ENCODE measurements around the gene KDM3A.
"Not testable (repeated sequence)": the region's sequence is repeated elsewhere in the genome, so short reads cannot be mapped to it uniquely, and the experiment has no call there.

The KDM3A gene

DNA sequence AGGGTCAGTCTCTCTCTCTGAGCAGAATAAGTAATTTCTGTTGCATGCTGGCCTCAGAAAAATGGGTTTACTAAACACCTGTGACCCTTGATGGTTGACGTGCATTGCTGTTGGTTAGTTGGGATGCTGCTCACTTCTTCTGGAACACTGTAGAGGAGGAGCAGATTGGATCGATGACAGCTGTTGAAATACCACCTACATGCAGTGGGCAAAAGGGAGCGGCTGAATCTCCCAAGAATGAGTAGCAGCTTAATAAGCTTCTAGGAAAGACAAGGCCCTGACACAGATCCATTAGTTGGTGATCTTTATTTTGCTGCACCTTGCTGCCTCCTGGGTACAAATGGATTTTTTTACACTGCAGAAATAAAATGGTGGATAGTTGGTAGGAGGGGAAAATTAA, 43.2 kb downstream of the KDM3A start:
- no peak for DNase-seq

- DNase-seq = peak; percentile 7
Measured at GRCh38 chr2:86485103-86485502, 43.9 kb downstream of the KDM3A start.

DNA sequence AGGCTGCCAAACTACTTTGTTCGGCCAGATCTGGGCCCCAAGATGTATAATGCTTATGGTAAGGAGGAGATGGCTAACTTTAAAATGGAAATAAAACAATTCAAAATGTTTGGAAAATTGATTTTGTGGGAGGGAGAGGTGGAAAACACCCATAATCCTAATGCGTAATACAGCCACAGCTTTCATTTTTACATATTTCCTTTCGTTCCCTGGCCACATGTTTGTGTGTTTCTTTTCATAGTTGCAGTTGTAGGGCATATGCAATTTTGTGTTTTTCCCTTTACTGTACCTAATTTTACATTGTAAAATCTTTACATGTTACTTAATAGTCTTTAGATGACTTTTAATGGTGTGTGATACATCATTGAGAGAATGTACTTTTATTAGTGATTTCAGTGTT, 44.6 kb downstream of the KDM3A start:
- DNase-seq = no peak

DNA sequence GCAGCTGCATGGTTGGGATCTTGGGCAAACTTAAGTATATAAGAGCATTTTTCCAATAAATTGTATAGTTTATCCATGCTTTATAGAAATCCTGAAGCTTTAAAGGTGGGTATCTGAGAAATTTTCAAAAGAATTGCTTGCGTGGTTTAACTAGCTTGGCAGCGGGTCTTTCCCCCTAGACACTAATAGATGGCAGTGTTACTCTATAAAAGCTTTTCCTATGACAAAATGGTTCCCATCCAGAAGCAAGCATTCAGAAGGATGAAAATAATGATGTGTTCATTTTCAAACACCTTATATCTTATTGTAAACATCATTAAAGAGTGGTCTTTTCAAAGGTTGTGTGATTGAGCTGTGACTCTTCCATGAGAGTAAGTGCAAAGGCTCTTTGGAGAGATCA, 45.9 kb downstream of the KDM3A start:
- no peak for DNase-seq

GRCh38 chr2:86488561-86489250, 47.5 kb downstream of the KDM3A start:
- no peak for DNase-seq

GRCh38 chr2:86489542-86489941, 48.4 kb downstream of the KDM3A start:
- no peak for DNase-seq

- DNase-seq = no peak
Measured at GRCh38 chr2:86490245-86490644, 49.1 kb downstream of the KDM3A start.

DNA sequence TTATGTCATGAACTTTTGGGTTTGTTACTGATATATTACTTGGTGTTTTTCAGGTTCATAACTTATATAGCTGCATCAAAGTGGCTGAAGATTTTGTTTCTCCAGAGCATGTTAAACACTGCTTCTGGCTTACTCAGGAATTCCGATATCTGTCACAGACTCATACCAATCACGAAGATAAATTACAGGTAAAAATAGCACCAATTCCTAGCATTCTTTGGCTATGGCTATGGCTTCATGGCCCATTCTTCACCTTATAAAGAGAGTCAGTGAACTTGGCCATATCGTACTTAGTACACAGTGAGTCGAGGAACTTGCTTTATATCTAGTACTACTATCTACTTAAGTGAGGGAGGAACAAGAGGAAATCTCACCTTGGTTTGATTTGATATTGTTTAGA, 49.9 kb downstream of the KDM3A start:
- no peak for DNase-seq

DNA sequence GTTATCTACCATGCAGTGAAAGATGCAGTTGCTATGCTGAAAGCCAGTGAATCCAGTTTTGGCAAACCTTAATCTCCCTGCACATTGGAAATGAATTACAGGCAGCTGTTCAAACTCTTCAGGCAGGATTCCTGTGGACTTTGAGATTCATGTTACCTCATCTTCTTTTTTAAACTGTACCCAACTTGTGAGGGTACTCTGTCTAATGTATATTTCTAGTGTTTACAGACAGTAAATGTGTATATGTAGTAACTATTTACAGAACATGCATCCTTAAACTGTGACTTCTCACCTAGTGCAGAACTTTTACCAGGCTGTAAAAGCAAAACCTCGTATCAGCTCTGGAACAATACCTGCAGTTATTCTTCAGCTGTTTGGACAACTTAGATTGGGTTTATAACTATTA, 50.9 kb downstream of the KDM3A start:
- DNase-seq = no peak

- not testable (repeated sequence) for DNase-seq
Measured at GRCh38 chr2:86496391-86496790, 55.2 kb downstream of the KDM3A start.

- DNase-seq = no peak
Measured at GRCh38 chr2:86498468-86499260, 57.5 kb downstream of the KDM3A start.

DNA sequence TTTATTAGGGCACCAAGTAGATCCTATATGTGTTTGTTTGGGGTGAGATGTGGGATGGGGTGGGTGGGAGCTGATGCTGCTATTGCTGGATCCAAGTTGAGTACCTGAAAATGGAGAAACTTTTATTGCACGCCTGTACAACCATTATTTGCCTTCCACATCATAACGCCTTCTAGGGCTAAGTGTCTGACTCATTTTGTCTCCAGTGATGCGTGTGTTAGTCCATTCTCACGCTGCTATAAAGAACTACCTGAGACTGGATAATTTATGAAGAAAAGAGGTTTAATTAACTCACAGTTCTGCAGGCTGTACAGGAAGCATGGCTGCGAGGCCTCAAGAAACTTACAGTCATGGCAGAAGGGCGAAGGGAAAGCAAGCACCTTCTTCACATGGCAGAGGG, 58.2 kb downstream of the KDM3A start:
- DNase-seq = no peak

- DNase-seq = peak; percentile 7
Measured at GRCh38 chr2:86500325-86501083, 59.3 kb downstream of the KDM3A start.

- DNase-seq = no peak
Measured at GRCh38 chr2:86507600-86507999, 66.4 kb downstream of the KDM3A start.

- no peak for DNase-seq
Measured at GRCh38 chr2:86510436-86510933, 69.3 kb downstream of the KDM3A start.

DNA sequence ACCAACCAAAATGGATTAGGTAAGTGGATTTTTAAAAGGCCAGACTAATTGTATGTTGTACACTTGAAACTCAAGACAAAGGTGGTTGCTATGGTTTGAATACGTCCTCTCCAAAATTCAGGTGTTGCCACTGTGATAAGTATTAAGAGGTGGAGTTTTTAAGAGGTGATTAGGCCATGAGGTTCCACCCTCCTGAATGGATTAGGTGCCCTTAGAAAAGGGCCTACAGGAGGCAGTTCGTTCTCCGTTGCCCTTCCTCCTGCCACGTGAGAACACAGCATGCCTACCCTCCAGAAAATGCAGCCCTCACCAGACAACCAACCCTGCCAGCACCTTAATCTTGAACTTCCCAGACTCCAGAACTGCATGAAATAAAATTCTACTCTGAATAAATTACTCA, 70.9 kb downstream of the KDM3A start:
- DNase-seq = no peak

- DNase-seq = no peak
Measured at GRCh38 chr2:86512892-86513291, 71.7 kb downstream of the KDM3A start.

GRCh38 chr2:86513948-86514660, 72.9 kb downstream of the KDM3A start:
- no peak for DNase-seq

DNA sequence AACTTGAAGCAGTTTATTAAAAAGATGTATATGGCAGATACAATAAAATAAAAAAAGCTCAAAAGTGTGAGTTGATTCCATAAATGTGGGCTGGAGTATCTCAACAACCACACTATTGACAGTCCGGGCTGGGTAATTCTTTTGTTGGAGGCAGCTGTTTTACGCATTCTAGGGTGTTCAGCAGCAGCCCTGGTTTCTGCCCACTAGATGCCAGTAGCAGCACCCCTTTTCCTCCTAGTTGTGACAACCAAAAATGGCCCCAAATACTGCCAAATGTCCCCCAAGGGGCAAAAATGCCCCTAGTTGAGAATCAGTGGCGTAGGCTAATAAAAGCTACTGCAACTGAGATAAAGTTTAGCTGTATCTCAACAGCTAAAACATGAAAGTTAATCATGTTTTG, 77.3 kb downstream of the KDM3A start:
- DNase-seq = peak; percentile 28

DNA sequence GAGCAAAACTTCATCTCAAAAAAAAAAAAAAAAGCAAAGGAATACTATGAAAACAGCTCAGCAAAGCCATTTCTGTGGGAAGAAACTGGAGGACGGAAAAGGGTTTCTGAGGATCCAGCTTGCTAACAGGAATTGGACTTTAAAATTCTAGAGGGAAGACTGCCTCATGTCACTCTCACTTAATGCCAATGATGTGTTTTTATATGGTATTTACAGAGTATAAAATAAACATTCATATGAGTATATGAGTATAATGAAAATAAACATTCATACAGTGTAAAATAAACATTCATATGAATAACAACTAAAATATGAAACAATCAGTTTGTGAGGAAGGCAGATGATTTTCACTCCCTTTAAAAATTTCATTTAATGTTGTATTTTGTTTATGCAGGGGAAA, 78.2 kb downstream of the KDM3A start:
- no peak for DNase-seq

DNA sequence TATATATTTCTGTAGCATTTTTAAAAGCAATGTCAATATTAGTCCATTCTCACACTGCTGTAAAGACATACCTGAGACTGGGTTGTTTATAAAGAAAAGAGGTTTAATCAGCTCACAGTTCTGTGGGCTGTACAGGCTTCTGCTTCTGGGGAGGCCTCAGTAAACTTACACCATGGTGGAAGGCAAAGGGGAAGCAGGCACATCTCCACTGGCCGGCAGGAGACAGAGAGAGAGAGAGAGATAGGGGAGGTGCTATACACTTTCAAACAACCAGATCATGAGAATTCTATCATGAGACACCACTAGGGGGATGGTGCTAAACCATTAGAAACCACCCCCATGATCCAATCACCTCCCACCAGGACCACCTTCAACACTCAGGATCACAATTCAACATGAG, 79.0 kb downstream of the KDM3A start:
- peak; percentile 18 for DNase-seq

- DNase-seq = no peak
Measured at GRCh38 chr2:86521922-86522321, 80.8 kb downstream of the KDM3A start.

GRCh38 chr2:86522711-86523110, 81.5 kb downstream of the KDM3A start:
- DNase-seq = no peak

Data from activated CD4-positive, alpha-beta T cell treated with anti-CD3 and anti-CD28 coated beads for 48 hours (primary cell).